ENCODE results near the gene PARD6B.

- TF ChIP-seq CTCF (IDR thresholded peaks at IDR 0.05 in 4 of 5, conservative IDR thresholded peaks at IDR 0.05 in 1 of 5): no peak
- no peak for TF ChIP-seq POLR2A (IDR thresholded peaks at IDR 0.05)
These were observed 38.8 kb upstream of the PARD6B start for GRCh38 chr20:50692552-50692933.

Data from gastrocnemius medialis (tissue), 4 donors.